C4-2B (cell line): ENCODE results near the gene KCNK13.

Experiments
- ZFX ChIP-seq: fragments of 450-650 bp; IDR thresholded peaks from 2 replicates; pipeline ENCODE4 v1.6.1; 2017
- TF ChIP-seq, protein P1 (sequence below): fragments of 450-650 bp; conservative IDR thresholded peaks from 2 replicates; pipeline ENCODE4 v1.5.1; 2017; ENCODE audit warnings: mild to moderate bottlenecking

DNA sequence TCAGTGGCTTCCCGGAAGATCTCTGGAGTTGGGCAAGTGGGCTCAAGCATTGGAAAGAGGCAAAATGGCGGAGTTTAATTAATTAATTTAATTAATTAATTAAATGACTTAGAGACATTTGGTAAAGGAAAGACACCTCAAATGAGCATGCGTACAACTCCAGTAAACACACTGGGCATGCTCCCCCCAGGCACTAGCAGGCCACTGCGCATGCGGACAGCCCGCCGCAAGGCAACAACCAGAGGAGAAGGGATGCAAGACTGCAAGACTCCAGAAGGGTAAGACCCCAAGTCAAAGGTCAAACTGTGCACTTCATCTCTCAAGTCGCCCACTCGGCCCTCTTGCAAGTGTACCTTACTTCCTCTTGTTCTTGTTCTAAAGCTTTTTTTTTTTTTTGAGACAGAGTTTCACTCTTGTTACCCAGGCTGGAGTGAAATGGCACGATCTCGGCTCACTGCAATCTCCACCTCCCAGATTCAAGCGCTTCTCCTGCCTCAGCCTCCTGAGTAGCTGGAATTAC lies 136.8 kb downstream of the KCNK13 start:
- TF ChIP-seq, protein P1, sequence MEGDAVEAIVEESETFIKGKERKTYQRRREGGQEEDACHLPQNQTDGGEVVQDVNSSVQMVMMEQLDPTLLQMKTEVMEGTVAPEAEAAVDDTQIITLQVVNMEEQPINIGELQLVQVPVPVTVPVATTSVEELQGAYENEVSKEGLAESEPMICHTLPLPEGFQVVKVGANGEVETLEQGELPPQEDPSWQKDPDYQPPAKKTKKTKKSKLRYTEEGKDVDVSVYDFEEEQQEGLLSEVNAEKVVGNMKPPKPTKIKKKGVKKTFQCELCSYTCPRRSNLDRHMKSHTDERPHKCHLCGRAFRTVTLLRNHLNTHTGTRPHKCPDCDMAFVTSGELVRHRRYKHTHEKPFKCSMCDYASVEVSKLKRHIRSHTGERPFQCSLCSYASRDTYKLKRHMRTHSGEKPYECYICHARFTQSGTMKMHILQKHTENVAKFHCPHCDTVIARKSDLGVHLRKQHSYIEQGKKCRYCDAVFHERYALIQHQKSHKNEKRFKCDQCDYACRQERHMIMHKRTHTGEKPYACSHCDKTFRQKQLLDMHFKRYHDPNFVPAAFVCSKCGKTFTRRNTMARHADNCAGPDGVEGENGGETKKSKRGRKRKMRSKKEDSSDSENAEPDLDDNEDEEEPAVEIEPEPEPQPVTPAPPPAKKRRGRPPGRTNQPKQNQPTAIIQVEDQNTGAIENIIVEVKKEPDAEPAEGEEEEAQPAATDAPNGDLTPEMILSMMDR: no peak
- no peak for TF ChIP-seq ZFX
